ENCODE measurements around the gene ATP5F1B. TPM values are rescaled to one million over a fixed set of nuclear protein-coding genes. Genes with fewer than 3 reads are reported as not detected.

The ATP5F1B gene
- total RNA-seq (2014; rRNA removed; shearing (Covaris generic)): 1,105 and 1,272 TPM in 2 replicates
- 1,146 and 1,187 TPM in 2 replicates for polyA plus RNA-seq (2014; cell fraction: nucleus; rRNA removed)

GRCh38 chr12:56645717-56646446 is at the start of gene ATP5F1B:
ATP5F1B (minus strand) TSS chr12:56645984; CDS start chr12:56645963, 21 bp downstream.
- DNase-seq (ENCODE audit: extremely low read depth, low read depth): peak; percentile 100

GRCh38 chr12:56694161-56694560 is 48.4 kb upstream of the ATP5F1B start:
- DNase-seq (ENCODE audit: extremely low read depth, low read depth): no peak

GRCh38 chr12:56688846-56689109 is 43.0 kb upstream of the ATP5F1B start:
- DNase-seq (ENCODE audit: extremely low read depth, low read depth): no peak

- DNase-seq (ENCODE audit: extremely low read depth, low read depth): peak; percentile 99
Observed at GRCh38 chr12:56688129-56688845, 42.5 kb upstream of the ATP5F1B start, which contains the start of gene PTGES3. PTGES3 (minus strand) TSS chr12:56688284; CDS start chr12:56687999, 285 bp downstream.

GRCh38 chr12:56687223-56688128 is 41.7 kb upstream of the ATP5F1B start:
- DNase-seq (ENCODE audit: extremely low read depth, low read depth): no peak

- DNase-seq (ENCODE audit: extremely low read depth, low read depth): no peak
Observed at GRCh38 chr12:56684745-56685359, 39.1 kb upstream of the ATP5F1B start.

GRCh38 chr12:56682323-56682722 is 36.5 kb upstream of the ATP5F1B start:
- DNase-seq (ENCODE audit: extremely low read depth, low read depth): no peak

- DNase-seq (ENCODE audit: extremely low read depth, low read depth): no peak
Observed at GRCh38 chr12:56679883-56680575, 34.2 kb upstream of the ATP5F1B start.

- DNase-seq (ENCODE audit: extremely low read depth, low read depth): no peak
Observed at GRCh38 chr12:56678852-56679251, 33.1 kb upstream of the ATP5F1B start.

- DNase-seq (ENCODE audit: extremely low read depth, low read depth): no peak
Observed at GRCh38 chr12:56677680-56678079, 31.9 kb upstream of the ATP5F1B start.

- DNase-seq (ENCODE audit: extremely low read depth, low read depth): no peak
Observed at GRCh38 chr12:56676851-56677580, 31.2 kb upstream of the ATP5F1B start.

GRCh38 chr12:56671608-56672007 is 25.8 kb upstream of the ATP5F1B start:
- DNase-seq (ENCODE audit: extremely low read depth, low read depth): no peak

GRCh38 chr12:56670836-56671235 is 25.1 kb upstream of the ATP5F1B start:
- DNase-seq (ENCODE audit: extremely low read depth, low read depth): no peak

- DNase-seq (ENCODE audit: extremely low read depth, low read depth): no peak
Observed at GRCh38 chr12:56668197-56668457, 22.3 kb upstream of the ATP5F1B start.

GRCh38 chr12:56661979-56662638 is 16.3 kb upstream of the ATP5F1B start:
- no peak for DNase-seq (ENCODE audit: extremely low read depth, low read depth)

- DNase-seq (ENCODE audit: extremely low read depth, low read depth): no peak
Observed at GRCh38 chr12:56661560-56661959, 15.8 kb upstream of the ATP5F1B start.

GRCh38 chr12:56658921-56659320 is 13.1 kb upstream of the ATP5F1B start:
- DNase-seq (ENCODE audit: extremely low read depth, low read depth): no peak

GRCh38 chr12:56657416-56658379 is 11.9 kb upstream of the ATP5F1B start:
- DNase-seq (ENCODE audit: extremely low read depth, low read depth): no peak
